Adrenal gland (tissue), 5 donors: ENCODE results near the gene CEBPE.

Experiments
- CTCF ChIP-seq, 6 experiments: fragments of 450-650 bp in 4 of 6; fragments of 200-600 bp in 2 of 6; sonication (generic) in 1 of 6; IDR thresholded peaks; 1 replicate in 5 of 6; 2 replicates in 1 of 6; pipeline versions ENCODE4 v1.5.1 to v1.8.0; 2016 to 2021; ENCODE audit warnings: antibody characterized with exemption in 6 of 6, mild to moderate bottlenecking in 2 of 6, moderate library complexity in 1 of 6
- POLR2A ChIP-seq, 2 donors: fragments of 450-650 bp; IDR thresholded peaks; one replicate each; pipeline ENCODE4 v1.6.1; 2017; ENCODE audit warnings: antibody characterized with exemption in 2 of 2, mild to moderate bottlenecking in 2 of 2, moderate library complexity in 1 of 2
- donor health status: DM: no; HTN: no; CAD: no.

DNA sequence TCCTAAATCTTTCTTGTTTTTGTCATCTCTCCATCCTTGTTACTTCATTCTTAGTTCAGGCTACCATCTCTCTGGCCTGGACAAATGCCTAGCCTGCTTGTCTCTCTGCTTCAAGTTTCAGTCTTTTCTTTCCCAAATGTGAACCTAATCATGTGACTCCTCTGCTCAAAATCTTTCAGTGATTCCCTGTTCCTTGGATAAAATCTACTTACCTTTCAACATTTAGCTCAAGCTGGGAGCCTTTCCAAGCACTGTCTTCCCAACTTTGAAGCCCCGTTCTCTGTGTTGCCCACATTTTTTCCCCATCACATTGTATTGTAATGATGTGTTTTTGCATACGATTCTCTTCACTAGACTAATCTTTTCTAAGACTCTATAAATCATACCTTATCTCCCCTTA is 39.7 kb upstream of the CEBPE start:
- no peak for TF ChIP-seq CTCF (IDR thresholded peaks at IDR 0.05)
- TF ChIP-seq POLR2A (IDR thresholded peaks at IDR 0.05), result no peak
